Fibroblast of skin of abdomen (primary cell): ENCODE data around the gene MAP3K13.
A peak's percentile ranks its signal among the peaks of the same experiment; 100 is the strongest.
"Not testable (repeated sequence)": the region's sequence is repeated elsewhere in the genome, so short reads cannot be mapped to it uniquely, and the experiment has no call there.

Source experiments
- DNase-seq: peaks from one replicate; pipeline ENCODE4 v3.0.0-alpha.2; 2013

MAP3K13 gene

DNA sequence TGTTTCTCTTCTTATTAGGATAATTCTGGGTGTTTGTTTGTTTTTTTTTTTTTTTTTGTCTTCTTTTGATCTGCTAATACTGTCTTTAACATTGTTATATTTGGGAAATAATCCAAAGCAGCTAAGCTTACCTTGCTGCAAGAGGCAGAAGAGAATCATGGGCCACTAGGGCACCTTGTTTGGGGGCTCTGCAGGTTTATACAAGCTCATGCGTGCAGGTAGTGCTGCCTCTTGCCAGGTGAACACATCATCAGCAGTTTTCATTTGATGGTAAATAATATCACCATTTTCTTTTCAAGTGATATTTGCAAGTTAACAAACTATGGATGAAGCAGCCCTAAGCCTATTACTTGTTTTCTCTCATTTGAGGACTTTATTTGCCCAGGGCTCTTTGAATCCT lies 37.9 kb downstream of the MAP3K13 start:
- DNase-seq = no peak

DNA sequence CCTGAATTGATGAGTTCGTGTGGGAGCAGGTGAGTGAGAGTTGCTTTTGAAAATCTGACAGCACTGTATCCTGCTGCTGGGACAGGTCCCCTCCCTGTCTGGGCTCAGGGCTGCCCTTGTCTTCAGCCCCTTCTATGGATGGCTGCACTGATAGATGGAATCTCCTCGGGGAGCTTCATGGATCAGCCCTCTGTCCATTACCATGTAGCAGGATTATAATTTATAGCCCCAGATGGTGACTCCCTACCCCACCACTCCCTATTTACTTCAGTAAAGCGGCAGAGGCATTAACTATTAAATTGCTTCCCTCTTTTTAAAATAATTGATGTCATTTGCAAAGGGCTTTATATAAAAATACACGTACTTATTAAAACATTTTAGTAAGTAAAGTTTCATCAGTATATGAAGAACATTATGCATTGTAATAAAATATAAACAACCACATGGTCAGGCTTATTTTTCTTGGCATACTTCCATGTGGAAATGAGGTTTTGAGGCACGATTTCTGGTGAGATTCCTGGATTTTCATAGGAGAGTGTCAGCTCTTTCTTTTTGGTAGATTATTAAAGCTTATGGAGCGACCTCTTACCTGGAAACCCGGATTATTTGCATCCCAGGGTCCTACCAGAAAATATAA lies 38.5 kb downstream of the MAP3K13 start:
- peak; percentile 17 for DNase-seq

DNA sequence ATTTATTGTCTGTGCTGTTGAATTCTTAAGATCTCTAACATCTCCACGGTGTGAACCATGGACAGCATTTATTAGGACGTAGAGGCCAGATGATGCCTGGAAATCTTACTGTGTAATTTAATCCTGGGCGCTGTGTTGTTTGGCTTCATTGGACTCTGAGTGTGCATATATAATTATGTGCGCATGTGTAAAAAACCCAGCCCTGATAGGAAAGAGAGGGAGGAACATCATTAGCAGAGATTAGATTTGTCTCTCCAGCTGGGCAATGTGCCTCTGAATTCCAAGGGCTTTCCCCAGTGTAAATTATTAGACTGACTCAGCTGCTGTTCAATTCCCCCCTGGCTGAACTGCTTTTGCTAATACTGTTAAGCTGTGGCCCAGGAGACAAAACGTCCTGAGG lies 39.6 kb downstream of the MAP3K13 start:
- peak; percentile 71 for DNase-seq

DNA sequence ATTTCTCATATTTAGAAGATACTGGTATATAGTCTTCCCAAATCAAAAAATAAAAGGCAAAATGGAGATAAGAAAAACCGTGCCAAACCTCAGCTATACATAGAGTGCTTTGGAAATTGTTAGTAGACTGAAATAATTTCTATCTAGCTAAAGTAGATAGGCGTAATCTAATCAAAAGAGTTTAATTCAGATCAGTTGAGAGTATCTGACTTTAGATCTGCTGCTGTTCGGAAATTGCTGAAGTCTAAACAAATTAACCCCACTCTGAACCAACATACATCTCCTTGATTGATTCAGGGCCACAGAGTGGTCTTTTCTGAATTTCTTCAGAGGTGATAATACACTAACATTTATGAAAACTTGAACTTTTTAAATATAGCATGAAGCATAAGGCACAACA lies 40.1 kb downstream of the MAP3K13 start:
- DNase-seq = no peak

DNA sequence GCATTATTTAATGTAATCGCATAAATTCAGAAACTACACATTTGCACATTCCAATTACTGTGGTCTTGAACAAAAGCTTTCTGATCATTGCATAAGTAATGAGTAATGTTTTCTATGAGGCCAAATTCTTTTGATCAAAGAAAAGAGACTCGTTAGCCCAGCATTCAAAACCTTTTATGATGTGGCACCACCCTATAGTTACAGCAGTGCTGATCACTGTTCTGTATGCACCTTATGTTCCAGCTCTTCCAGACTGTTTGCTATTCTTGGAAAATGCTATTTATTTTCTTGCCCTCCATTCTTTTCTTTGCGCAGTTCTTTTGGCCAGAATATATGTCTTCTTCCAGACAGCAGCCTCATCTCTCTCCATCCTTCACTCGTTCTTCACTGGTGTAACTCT lies 42.3 kb downstream of the MAP3K13 start:
- no peak for DNase-seq

DNA sequence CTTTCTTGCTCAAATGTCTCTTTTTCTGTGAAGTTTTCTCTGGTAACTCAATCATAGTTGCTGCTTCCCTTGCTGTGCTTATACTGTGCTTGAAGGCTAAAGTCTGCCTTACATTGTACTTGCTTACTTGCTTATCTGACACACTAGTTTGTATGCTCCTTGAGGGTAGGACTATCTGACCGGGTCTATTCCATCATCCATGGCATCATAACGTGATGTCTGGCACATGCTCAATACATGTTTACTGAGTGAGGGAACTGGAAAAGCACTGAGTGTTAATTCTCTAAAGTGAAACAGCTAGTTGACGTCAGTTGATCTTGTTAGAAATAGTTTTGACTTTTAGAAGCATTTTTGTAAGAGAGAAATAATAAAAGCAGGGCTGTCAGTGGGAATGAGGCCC lies 42.7 kb downstream of the MAP3K13 start:
- no peak for DNase-seq

DNA sequence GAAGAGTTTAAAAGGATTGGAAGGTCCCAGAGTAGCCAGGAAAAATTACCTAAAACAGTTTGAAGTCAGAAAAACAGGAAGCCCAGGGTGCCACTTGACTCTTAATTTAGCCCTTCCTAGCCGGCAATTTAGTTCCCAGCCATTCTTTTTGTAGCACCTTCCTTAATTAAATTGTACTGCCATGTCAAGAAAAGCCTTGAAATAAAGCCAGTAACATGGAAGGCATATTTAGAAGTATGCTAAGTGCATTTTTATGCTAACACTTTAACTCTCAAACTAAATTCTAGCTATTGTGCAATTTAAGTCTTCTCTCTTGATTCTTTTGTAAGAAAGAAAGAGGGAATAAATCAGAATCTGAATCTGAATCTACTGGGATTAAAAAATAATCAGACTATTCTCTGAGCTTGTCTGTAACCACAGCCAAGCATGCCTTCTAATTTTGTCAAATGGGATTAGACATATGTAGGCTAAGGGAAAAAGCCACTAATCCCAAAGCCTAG lies 43.2 kb downstream of the MAP3K13 start:
- no peak for DNase-seq

DNA sequence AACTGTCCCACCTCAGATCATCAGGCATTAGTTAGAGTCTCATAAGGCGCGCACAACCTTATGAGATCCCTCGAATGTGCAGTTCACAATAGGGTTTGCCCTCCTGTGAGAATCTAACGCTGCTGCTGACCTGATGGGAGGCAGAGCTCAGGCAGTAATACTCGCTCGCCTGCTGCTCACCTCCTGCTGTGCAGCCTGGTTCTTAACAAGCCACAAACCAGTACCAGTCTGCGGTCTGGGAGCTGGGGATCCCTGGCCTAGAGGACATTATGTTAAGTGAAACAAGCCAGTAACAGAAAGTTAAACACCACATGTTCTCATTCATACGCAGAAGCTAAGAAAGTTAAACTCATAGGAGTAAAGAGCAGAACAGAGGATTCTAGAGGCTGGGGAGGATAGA lies 47.0 kb downstream of the MAP3K13 start:
- no peak for DNase-seq

DNA sequence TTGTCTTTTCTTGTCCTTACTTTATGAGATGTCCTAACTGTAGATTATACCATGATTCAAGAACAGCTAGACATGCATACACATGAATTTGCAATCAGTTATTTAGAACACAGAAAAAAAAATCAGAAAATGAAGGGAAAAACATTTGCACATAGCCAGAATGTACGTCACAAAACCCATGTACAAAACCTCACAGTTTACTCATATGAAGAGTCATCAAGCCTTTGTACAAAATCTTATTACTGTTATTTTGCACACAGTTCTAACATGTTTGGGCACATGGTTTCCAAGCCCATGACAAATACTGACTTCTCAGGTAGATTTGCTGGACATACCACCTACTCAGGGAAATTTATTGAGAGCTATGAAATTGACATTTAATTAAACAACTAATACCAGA lies 48.2 kb downstream of the MAP3K13 start:
- no peak for DNase-seq

DNA sequence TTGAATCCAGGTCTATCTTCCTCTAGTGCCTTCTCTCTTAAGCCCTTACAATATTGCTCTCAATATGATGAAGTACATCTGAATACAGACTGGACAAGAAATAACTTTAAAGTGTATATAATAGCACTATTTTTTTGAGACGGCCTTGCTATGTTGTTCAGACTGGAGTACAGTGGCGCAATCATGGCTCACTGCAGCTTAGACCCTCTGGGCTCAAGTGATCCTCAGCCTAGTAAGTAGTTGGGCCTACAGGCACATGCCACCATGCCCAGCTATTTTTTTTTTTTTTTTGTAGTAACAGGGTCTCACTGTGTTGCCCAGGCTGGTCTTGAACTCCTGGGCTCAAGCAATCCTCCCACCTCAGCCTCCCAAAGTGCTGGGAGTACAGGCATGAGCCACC lies 53.6 kb downstream of the MAP3K13 start:
- DNase-seq = no peak

DNA sequence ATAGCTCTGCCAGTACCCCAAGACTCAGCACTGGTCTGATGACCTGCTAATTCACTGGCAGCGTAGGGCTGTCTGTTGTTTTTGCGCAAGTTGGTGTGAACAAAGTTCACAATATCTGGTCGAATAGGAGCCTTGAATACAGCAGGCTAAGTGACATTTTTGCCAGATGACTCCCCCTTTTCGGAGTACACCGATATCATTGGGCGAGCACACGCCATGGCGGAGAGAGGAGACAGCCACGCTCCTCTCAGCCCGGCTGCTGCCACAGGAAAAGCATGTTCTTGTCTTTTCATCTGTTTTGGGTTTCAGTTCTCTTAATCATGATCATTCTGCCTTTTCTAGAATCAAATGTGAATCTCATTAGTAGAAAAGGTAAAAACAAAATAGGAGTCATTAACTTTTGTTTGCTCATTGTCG lies 55.6 kb downstream of the MAP3K13 start:
- DNase-seq = not testable (repeated sequence)

DNA sequence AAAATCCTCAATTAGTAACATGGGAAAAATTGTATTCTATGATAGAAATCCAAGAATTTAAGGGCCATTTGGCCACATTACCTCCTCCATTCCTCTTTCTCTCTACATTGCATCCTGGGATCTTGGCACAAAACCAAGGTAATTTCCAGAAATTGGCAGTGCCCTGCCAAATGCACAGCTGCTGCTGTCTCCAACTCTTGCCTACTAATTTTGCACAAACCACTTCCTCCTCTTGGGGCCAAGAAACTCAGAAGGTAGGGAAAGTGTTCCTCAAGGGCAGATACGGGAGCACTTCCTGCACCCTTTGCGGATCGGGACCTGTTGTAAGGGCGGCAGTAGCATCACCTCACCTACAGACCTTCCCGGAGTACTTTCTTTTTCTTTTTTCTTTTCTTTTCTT lies 57.8 kb downstream of the MAP3K13 start:
- no peak for DNase-seq

DNA sequence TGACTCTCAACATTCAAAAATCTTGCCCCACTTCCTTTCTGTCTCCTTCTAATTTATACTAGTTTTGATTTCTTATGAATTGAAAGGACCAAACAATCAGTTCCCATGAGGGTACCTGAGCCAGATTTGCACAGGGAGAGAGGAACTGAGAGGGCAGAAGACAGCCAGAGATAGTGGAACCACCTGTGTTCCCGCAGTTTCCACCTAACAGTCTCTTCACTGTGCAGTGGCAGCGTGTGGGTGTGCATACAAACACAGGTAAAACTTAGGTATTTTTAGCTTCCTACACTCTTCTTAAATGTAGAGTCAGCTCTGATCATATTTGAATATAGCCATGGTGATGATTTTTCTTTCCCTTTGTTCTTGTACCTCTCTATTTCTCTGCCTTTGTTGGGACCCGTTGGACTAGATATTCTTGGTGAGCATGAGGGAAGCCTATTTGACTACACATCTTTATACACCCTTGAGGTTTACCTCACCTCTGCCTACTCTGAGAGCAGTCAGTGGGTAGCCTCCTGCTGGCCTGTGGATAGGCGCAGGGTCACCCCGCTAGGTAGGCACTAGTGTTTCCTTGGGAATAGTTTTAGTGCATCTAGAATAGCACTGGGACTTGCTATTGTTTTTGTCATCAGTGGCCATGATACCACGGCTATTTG lies 58.8 kb downstream of the MAP3K13 start:
- DNase-seq = no peak

DNA sequence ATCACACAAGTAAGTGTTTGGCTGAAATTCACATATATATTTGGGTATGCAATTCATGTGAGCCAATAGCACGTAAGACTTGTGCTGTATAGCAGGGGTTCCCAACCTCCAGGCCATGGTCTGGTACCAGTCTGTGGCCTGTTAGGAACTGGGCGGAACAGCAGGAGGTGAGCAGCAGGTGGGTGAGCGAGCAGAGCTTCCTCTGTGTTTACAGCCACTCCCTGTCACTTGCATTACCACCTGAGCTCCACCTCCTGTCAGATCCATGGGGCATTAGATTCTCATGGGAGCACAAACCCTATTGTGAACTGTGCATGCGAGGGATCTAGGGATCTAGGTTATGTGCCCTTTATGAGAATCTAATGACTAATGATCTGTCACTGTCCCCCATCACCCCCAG lies 59.7 kb downstream of the MAP3K13 start:
- DNase-seq = no peak

DNA sequence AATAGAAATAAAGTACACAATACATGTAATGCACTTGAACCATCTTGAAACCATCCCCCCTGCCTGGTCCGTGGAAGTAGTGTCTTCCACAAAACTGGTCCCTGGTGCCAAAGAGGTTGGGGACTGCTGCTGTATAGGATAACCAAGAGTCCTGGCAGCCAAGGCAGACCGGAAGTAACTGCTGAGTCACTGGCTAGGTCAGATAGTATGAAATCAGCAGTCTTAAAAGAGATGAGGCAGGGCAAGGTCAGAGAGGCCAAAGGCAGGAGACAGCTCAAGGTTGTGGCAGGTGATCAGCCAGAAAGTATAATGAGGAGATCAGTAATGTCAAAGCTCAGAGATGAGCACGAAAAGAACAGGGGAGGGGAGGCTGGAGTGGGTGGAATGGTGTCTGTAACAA lies 60.2 kb downstream of the MAP3K13 start:
- no peak for DNase-seq

DNA sequence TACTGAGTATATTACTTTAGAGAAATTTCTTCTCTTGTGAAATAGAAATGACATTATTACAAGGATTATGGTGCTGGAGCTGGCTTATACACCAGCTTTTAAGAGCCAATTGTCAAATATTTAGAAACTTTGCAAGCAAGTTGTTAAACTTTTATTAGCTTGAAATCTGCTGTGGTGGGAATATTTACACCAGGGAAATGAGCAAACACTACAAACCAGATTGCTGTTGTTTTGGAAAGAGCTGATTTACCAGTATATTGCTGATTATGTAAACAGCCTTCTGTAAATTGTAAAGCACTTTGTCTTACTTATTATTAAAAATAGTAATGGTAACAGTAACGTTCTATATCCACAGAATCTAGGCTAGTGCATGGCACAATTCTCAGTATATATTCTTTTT lies 61.5 kb downstream of the MAP3K13 start:
- DNase-seq = no peak

DNA sequence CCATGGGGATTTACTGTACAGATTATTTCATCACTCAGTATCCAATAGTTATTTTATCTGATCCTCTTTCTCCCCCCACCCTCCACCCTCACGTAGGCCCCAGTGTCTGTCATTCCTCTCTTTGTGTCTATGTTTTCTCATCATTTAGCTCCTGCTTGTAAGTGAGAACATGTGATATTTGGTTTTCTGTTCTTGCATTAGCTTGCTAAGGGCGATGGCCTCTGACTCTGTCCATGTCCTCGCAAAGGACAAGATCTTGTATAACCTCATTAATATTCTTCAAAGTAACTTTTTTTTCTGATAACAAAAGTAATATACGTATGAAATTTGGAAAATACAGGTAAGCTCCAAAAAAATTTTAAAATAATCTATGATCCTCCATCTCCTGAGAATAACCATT lies 67.4 kb downstream of the MAP3K13 start:
- no peak for DNase-seq

DNA sequence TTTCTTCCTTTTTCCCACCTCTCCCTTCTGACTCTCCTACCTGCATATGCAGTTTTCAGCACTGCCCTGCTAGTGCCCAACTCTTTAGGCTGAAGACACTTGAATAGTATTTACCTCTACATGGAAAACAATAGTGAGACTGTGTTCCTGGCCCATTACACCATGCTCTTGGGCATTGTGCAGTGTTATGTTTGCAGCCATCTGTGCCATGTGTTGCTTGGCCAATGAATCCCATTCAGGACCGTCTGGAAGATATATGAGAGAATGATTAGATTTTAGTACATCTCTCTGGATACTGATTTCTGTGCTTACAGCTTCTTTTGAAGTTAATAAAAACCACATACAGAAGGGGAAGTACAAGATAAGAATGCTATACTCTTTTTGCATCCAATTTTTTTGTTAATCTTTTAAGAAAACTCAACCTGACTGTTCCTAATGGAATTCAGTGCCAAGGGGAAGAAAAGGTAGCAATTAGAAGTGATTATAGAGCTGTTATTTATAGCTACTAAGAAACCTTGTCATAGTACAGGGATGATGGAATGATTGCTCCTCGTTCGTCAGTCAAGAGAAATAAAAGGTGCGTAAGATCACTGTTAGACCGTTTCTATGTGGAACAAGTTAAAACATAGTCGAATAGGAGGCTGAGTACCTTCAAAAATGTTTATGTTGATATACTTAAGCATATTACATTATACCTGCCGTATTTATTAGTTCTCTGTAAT lies 77.0 kb downstream of the MAP3K13 start:
- DNase-seq = no peak

DNA sequence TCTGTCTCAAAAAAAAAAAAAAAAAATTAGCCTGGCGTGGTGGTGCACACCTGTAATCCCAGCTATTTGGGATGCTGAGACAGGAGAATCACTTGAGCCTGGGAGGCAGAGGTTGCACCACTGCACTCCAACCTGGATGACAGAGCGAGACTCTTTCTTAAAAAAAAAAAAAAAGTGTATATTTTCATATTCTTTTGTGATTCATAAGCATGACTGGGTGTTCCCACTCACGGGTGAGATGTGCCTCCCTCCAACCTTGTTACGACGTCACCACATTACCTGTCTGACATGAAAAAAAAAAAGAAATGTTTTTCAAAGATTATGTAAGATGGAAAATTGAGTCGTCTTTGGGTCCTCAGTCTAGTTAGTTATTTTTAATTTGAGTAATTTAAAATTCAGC lies 79.1 kb downstream of the MAP3K13 start:
- DNase-seq = no peak

DNA sequence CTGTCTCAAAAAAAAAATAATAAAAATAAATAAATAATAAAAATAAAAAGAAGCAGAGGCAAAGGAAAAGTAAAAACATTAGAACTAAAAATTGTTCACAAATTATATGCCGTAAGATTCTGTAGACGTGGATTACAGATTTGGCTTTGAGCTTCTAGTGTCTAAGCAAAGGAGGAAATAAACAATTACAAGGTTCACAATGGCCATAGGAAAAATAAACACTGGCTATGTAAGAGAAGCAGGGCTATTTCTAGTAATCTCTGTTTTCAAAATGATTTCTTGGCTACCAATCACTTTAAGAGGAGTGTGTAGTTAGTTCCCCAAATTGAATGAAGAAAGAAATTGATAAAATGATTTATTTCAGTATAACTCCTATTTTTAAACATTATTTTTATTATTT lies 81.4 kb downstream of the MAP3K13 start:
- no peak for DNase-seq

DNA sequence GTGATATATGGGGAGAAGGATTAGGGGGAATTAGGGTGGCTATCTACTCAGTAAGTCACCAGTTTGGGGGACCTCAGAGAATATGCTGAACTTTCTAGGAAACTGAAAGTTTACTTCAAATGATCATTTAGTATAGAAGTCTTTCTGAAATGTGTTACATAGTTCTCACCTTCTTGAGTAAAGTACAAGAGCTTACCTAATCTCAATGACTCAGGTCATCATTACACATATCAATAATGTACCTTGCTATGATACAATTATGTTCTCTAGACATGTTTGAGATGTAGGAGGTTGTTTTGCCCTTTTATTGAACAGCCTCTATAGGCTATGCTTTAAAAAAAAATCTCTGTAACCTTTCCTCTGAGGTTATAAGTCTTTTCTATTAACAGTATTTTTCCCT lies 85.2 kb downstream of the MAP3K13 start:
- DNase-seq = no peak

DNA sequence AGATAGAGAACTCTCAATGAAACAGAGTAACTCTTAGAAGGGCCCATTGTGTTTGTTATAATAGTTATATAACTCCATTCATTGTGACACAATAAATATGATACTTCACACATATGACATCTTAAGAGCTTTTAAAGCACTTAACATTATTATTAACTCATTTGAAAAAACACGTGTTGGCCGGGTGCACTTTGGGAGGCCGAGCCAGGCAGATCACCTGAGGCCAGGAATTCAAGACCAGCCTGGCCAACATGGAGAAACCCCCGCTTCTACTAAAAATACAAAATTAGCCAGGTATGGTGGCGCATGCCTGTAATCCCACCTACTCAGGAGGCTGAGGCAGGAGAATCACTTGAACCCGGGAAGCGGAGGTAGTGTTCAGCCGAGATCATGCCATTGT lies 88.5 kb downstream of the MAP3K13 start:
- not testable (repeated sequence) for DNase-seq

DNA sequence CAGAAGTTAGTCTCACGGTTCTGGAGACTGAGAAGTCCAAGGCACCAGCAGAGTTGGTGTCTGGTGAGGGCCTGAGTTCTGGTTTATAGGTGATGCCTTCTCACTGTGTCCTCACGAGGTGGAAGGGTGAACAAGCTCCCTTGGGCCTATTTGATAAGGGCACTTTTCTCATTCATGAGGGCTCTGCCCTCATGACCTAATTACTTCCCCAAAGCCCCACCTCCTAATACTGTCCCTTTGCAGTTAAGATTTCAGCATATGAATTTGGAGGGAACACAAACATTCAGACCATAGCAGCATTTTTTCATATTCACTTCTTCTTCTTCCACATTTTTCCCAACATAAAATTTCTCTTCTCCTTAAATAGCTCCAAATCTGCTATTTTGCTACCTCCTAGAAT lies 94.4 kb downstream of the MAP3K13 start:
- DNase-seq = no peak

DNA sequence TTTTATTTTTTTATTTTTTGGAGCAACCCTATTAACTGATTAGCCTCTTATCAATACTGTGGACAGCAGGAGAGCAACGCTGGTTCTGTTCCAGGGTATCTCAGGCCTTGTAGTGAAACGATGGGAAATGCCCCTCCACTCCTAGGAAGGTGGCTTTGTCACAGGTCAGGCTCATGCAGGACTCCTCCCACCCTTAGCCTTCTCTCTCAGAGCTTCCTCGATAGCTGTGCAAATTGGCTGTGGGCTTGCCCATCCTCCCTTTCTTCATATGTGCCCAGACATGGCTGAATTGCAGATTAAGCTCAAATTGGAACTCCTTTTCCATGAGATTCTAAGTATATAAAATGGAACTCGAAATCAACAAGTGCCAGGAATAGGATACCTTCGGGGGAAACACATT lies 97.4 kb downstream of the MAP3K13 start:
- no peak for DNase-seq
